ENCODE data around the gene UCN3. TPM values are rescaled to one million over a fixed set of nuclear protein-coding genes. Genes with fewer than 3 reads are reported as not detected.
A peak's percentile ranks its signal among the peaks of the same experiment; 100 is the strongest.

Gene UCN3
- total and polyA plus RNA-seq, 2 experiments from 2014 or later, result not detected

- Histone ChIP-seq H3K27me3 (replicated peaks; ENCODE audit: insufficient read depth) (peaks cover 10% of the 10 kb centered on the region; the same call in 1 of the 2 replicates), H3K9me2 (ENCODE audit: insufficient read depth) (no peaks in the 10 kb centered on the region), H4K20me1 (ENCODE audit: insufficient read depth) (no peaks in the 10 kb centered on the region), H3F3A (ENCODE audit: insufficient read depth) (no peaks in the 10 kb centered on the region), H3K4me3 (no peak overlapping the region), H3K36me3 (ENCODE audit: low read depth) (no peaks in the 10 kb centered on the region), H3K9ac (no peak overlapping the region), H3K4me1 (ENCODE audit: insufficient read depth) (no peaks in the 10 kb centered on the region), H3K27ac (no peak overlapping the region), H2AFZ (no peak overlapping the region), H3K4me2 (ENCODE audit: unreplicated experiment) (no peak overlapping the region), H3K79me2 (ENCODE audit: insufficient read depth) (no peaks in the 10 kb centered on the region), H3K9me3 (ENCODE audit: low read depth) (no peaks in the 10 kb centered on the region)
- in situ Hi-C loops (cut with MboI), result no loop called here
- no peak for TF ChIP-seq EZH2phosphoT487 (IDR thresholded peaks at IDR 0.05; ENCODE audit: insufficient read depth, low read depth)
- DNase-seq, result no peak
These were observed 26.8 kb upstream of the UCN3 start for GRCh38 chr10:5338010-5338409.

- 56% methylated on average over 3 of the region's 3 CpGs for WGBS, 2 experiments (ENCODE audit: low coverage in 1 of 2, low lambda C conversion rate in 2 of 2, missing lambda C conversion rate in 2 of 2)
- H3K9ac ChIP-seq, result no peak overlapping the region
- H3K27ac ChIP-seq, result no peak overlapping the region
- DNase-seq, result no peak
- H3F3A ChIP-seq (ENCODE audit: insufficient read depth), result no peaks in the 10 kb centered on the region
- no peak overlapping the region for H3K4me3 ChIP-seq
- H3K27me3 ChIP-seq (replicated peaks; ENCODE audit: insufficient read depth), result 0 out of 2 replicates have a peak, but pooled peaks cover 3% of the 10 kb centered on the region
- no peaks in the 10 kb centered on the region for H3K9me2 ChIP-seq (ENCODE audit: insufficient read depth)
- H4K20me1 ChIP-seq (ENCODE audit: insufficient read depth), result no peaks in the 10 kb centered on the region
- in situ Hi-C loops (cut with MboI), result no loop called here
- no peaks in the 10 kb centered on the region for H3K36me3 ChIP-seq (ENCODE audit: low read depth)
- H3K79me2 ChIP-seq (ENCODE audit: insufficient read depth), result no peaks in the 10 kb centered on the region
- no peaks in the 10 kb centered on the region for H3K4me1 ChIP-seq (ENCODE audit: insufficient read depth)
- H3K4me2 ChIP-seq (ENCODE audit: unreplicated experiment), result no peak overlapping the region
- no peak overlapping the region for H2AFZ ChIP-seq
- no peak for TF ChIP-seq EZH2 (IDR thresholded peaks at IDR 0.05; ENCODE audit: insufficient read depth, poor library complexity, severe bottlenecking)
- no peak for TF ChIP-seq EZH2phosphoT487 (IDR thresholded peaks at IDR 0.05; ENCODE audit: insufficient read depth, low read depth)
- no peaks in the 10 kb centered on the region for H3K9me3 ChIP-seq (ENCODE audit: low read depth)
These were observed 21.7 kb upstream of the UCN3 start for GRCh38 chr10:5343092-5343491.

GRCh38 chr10:5343561-5343960 is 21.2 kb upstream of the UCN3 start:
- Histone ChIP-seq H3F3A (ENCODE audit: insufficient read depth) (no peaks in the 10 kb centered on the region), H3K4me1 (ENCODE audit: insufficient read depth) (no peaks in the 10 kb centered on the region), H3K9ac (no peak overlapping the region), H3K4me3 (no peak overlapping the region), H3K9me2 (ENCODE audit: insufficient read depth) (no peaks in the 10 kb centered on the region), H3K27ac (no peak overlapping the region), H3K36me3 (ENCODE audit: low read depth) (no peaks in the 10 kb centered on the region), H2AFZ (no peak overlapping the region), H3K9me3 (ENCODE audit: low read depth) (no peaks in the 10 kb centered on the region), H4K20me1 (ENCODE audit: insufficient read depth) (no peaks in the 10 kb centered on the region), H3K4me2 (ENCODE audit: unreplicated experiment) (no peak overlapping the region), H3K27me3 (replicated peaks; ENCODE audit: insufficient read depth) (0 out of 2 replicates have a peak, but pooled peaks cover 3% of the 10 kb centered on the region), H3K79me2 (ENCODE audit: insufficient read depth) (no peaks in the 10 kb centered on the region)
- no peak for TF ChIP-seq EZH2 (IDR thresholded peaks at IDR 0.05; ENCODE audit: insufficient read depth, poor library complexity, severe bottlenecking)
- TF ChIP-seq EZH2phosphoT487 (IDR thresholded peaks at IDR 0.05; ENCODE audit: insufficient read depth, low read depth), result no peak
- in situ Hi-C loops (cut with MboI), result no loop called here
- DNase-seq, result peak; percentile 9
- WGBS, 2 experiments (ENCODE audit: low coverage in 1 of 2, low lambda C conversion rate in 2 of 2, missing lambda C conversion rate in 2 of 2), result 43 to 52% methylated on average over 4 of the region's 4 CpGs

GRCh38 chr10:5343979-5344378 is 20.8 kb upstream of the UCN3 start:
- H3K9ac ChIP-seq, result no peak overlapping the region
- H3K27me3 ChIP-seq (replicated peaks; ENCODE audit: insufficient read depth), result 0 out of 2 replicates have a peak, but pooled peaks cover 3% of the 10 kb centered on the region
- no peaks in the 10 kb centered on the region for H3K36me3 ChIP-seq (ENCODE audit: low read depth)
- DNase-seq, result peak; percentile 3
- in situ Hi-C loops (cut with MboI), result no loop called here
- no peaks in the 10 kb centered on the region for H3F3A ChIP-seq (ENCODE audit: insufficient read depth)
- WGBS, 2 experiments (ENCODE audit: low coverage in 1 of 2, low lambda C conversion rate in 2 of 2, missing lambda C conversion rate in 2 of 2), result 21 to 26% methylated on average over 4 of the region's 4 CpGs
- no peaks in the 10 kb centered on the region for H3K9me2 ChIP-seq (ENCODE audit: insufficient read depth)
- H3K4me1 ChIP-seq (ENCODE audit: insufficient read depth), result no peaks in the 10 kb centered on the region
- no peaks in the 10 kb centered on the region for H3K9me3 ChIP-seq (ENCODE audit: low read depth)
- no peak overlapping the region for H2AFZ ChIP-seq
- no peak overlapping the region for H3K4me3 ChIP-seq
- H3K27ac ChIP-seq, result no peak overlapping the region
- H3K4me2 ChIP-seq (ENCODE audit: unreplicated experiment), result no peak overlapping the region
- H4K20me1 ChIP-seq (ENCODE audit: insufficient read depth), result no peaks in the 10 kb centered on the region
- no peaks in the 10 kb centered on the region for H3K79me2 ChIP-seq (ENCODE audit: insufficient read depth)
- TF ChIP-seq EZH2phosphoT487 (IDR thresholded peaks at IDR 0.05; ENCODE audit: insufficient read depth, low read depth) (no peak), EZH2 (IDR thresholded peaks at IDR 0.05; ENCODE audit: insufficient read depth, poor library complexity, severe bottlenecking) (no peak)

GRCh38 chr10:5344746-5345145 is 20.0 kb upstream of the UCN3 start:
- TF ChIP-seq EZH2phosphoT487 (IDR thresholded peaks at IDR 0.05; ENCODE audit: insufficient read depth, low read depth) (no peak), EZH2 (IDR thresholded peaks at IDR 0.05; ENCODE audit: insufficient read depth, poor library complexity, severe bottlenecking) (no peak)
- in situ Hi-C loops (cut with MboI), result no loop called here
- H3K4me1 ChIP-seq (ENCODE audit: insufficient read depth), result no peaks in the 10 kb centered on the region
- H3K79me2 ChIP-seq (ENCODE audit: insufficient read depth), result no peaks in the 10 kb centered on the region
- H3K4me3 ChIP-seq, result no peak overlapping the region
- no peak overlapping the region for H3K4me2 ChIP-seq (ENCODE audit: unreplicated experiment)
- H3K27me3 ChIP-seq (replicated peaks; ENCODE audit: insufficient read depth), result 0 out of 2 replicates have a peak, but pooled peaks cover 3% of the 10 kb centered on the region
- no peaks in the 10 kb centered on the region for H3K36me3 ChIP-seq (ENCODE audit: low read depth)
- H3K9me3 ChIP-seq (ENCODE audit: low read depth), result no peaks in the 10 kb centered on the region
- no peaks in the 10 kb centered on the region for H3K9me2 ChIP-seq (ENCODE audit: insufficient read depth)
- H3K27ac ChIP-seq, result no peak overlapping the region
- no peaks in the 10 kb centered on the region for H4K20me1 ChIP-seq (ENCODE audit: insufficient read depth)
- H2AFZ ChIP-seq, result no peak overlapping the region
- DNase-seq, result no peak
- H3K9ac ChIP-seq, result no peak overlapping the region
- no peaks in the 10 kb centered on the region for H3F3A ChIP-seq (ENCODE audit: insufficient read depth)

Measured in GM23248 (cell line).